Keratinocyte (primary cell): Measurements from ENCODE around the gene EHD3. TPM values are rescaled to one million over a fixed set of nuclear protein-coding genes. Genes with fewer than 3 reads are reported as not detected.

Experiments used
- DNase-seq: peaks from one replicate; pipeline ENCODE4 v3.0.0-alpha.2; 2011; ENCODE audit warnings: low read depth, missing footprints, low spot score
- FAIRE-seq: peaks from 2 replicates; lab custom pipeline; 2011; peaks lifted over from hg19 to GRCh38; lab: Jason Lieb, UNC
- H2AFZ ChIP-seq: 2 replicates; pipeline ENCODE4 v1.6.0; 2012; ENCODE audit warnings: low read length, control low read depth, inconsistent platforms; ENCODE audit not compliant: control insufficient read depth
- H3K27ac ChIP-seq: 2 replicates; pipeline ENCODE4 v1.5.1; 2011; ENCODE audit warnings: low read length; ENCODE audit not compliant: control insufficient read depth, insufficient read depth
- H3K27me3 ChIP-seq: 3 replicates; pipeline ENCODE4 v1.6.0; 2011; ENCODE audit warnings: low read length; ENCODE audit not compliant: control insufficient read depth, insufficient read depth; ENCODE audit errors: extremely low read depth
- H3K36me3 ChIP-seq, 2 experiments: 2 replicates in 1 of 2; 3 replicates in 1 of 2; pipeline ENCODE4 v1.5.1; 2011; ENCODE audit warnings: low read length in 2 of 2, mild to moderate bottlenecking in 1 of 2; ENCODE audit not compliant: control insufficient read depth in 2 of 2, insufficient read depth in 2 of 2; ENCODE audit errors: extremely low read depth in 1 of 2
- H3K4me1 ChIP-seq: 3 replicates; pipeline ENCODE4 v1.5.1; 2011; ENCODE audit warnings: low read length; ENCODE audit not compliant: control insufficient read depth, insufficient read depth; ENCODE audit errors: extremely low read depth
- H3K4me2 ChIP-seq: 3 replicates; pipeline ENCODE4 v1.6.0; 2011; ENCODE audit warnings: low read depth, low read length; ENCODE audit not compliant: control insufficient read depth, insufficient read depth; ENCODE audit errors: extremely low read depth
- H3K4me3 ChIP-seq, 3 experiments: fragments of 200-600 bp in 1 of 3; sonication (generic) in 1 of 3; 2 replicates in 2 of 3; 3 replicates in 1 of 3; pipeline ENCODE4 v1.5.1; 2011 to 2016; ENCODE audit warnings: low read length in 3 of 3, mild to moderate bottlenecking in 3 of 3, control low read depth in 2 of 3, inconsistent platforms in 1 of 3, low read depth in 1 of 3, mixed read lengths in 1 of 3, mixed run types in 1 of 3, moderate library complexity in 1 of 3; ENCODE audit not compliant: control insufficient read depth in 2 of 3, insufficient read depth in 2 of 3; ENCODE audit errors: extremely low read depth in 1 of 3
- H3K79me2 ChIP-seq: 2 replicates; pipeline ENCODE4 v1.6.0; 2012; ENCODE audit warnings: low read length; ENCODE audit not compliant: control insufficient read depth, insufficient read depth
- H3K9ac ChIP-seq: 3 replicates; pipeline ENCODE4 v1.6.0; 2011; ENCODE audit warnings: low read length; ENCODE audit not compliant: control insufficient read depth, insufficient read depth; ENCODE audit errors: extremely low read depth
- H3K9me1 ChIP-seq: 3 replicates; pipeline ENCODE4 v1.6.0; 2011; ENCODE audit warnings: low read length; ENCODE audit not compliant: control insufficient read depth, insufficient read depth; ENCODE audit errors: extremely low read depth
- H3K9me3 ChIP-seq: 2 replicates; pipeline ENCODE4 v1.5.1; 2012; ENCODE audit warnings: low read depth, low read length; ENCODE audit not compliant: control insufficient read depth
- H4K20me1 ChIP-seq: 3 replicates; pipeline ENCODE4 v1.6.0; 2011; ENCODE audit warnings: low read length; ENCODE audit not compliant: control insufficient read depth, insufficient read depth; ENCODE audit errors: extremely low read depth
- CTCF ChIP-seq, 3 experiments: IDR thresholded peaks in 1 of 3; conservative IDR thresholded peaks in 1 of 3; optimal IDR thresholded peaks in 1 of 3; 2 replicates in 2 of 3; 3 replicates in 1 of 3; pipeline versions ENCODE3 to v1.5.1; 2011; ENCODE audit warnings: low read length in 3 of 3, mild to moderate bottlenecking in 3 of 3, moderate library complexity in 2 of 3, control low read depth in 1 of 3, inconsistent platforms in 1 of 3; ENCODE audit not compliant: insufficient read depth in 2 of 3; ENCODE audit errors: extremely low read depth in 1 of 3
- EZH2 ChIP-seq: IDR thresholded peaks from one replicate; pipeline ENCODE4 v1.6.1; 2012; ENCODE audit warnings: inconsistent platforms, mild to moderate bottlenecking, low read length, moderate library complexity
- dilution Hi-C: fragments of 300-500 bp; cut with MboI; formaldehyde crosslinking; loops from one replicate; pipeline ENCODE4 v1.7.0; 2020; ENCODE audit warnings: low sequenced_read_pairs; ENCODE audit not compliant: extremely low pct_ligation_motif_present
- polyA plus RNA-seq, 5 experiments: library from polyadenylated mRNA; depleted of rRNA in 3 of 5; stranded (reverse) in 3 of 5; stranded (forward) in 1 of 5; unstranded in 1 of 5; fragments of >200 nt; gene quantifications; 1 replicate in 1 of 5; 2 replicates in 3 of 5; 3 replicates in 1 of 5; pipeline versions ENCODE4 v1.2.1 to v1.2.3, GENCODE V29; 2011 to 2012; ENCODE audit warnings: missing spikeins in 2 of 5, low read depth in 1 of 5, low replicate concordance in 1 of 5

Gene EHD3
- polyA plus RNA-seq, 1 donor (not counting 4 experiments of a cell fraction or from before 2014, with no cell fraction given) = 5.1 TPM

GRCh38 chr2:31270822-31271231 is 36.9 kb downstream of the EHD3 start:
- Histone ChIP-seq H3K27ac (no peak overlapping the region), H3K9ac (no peak overlapping the region), H3K4me2 (no peak overlapping the region), H3K9me1 (no peaks in the 10 kb centered on the region), H2AFZ (no peak overlapping the region), H3K27me3 (no peaks in the 10 kb centered on the region), H3K36me3 (no peaks in the 10 kb centered on the region), H4K20me1 (no peaks in the 10 kb centered on the region), H3K4me1 (no peaks in the 10 kb centered on the region), H3K9me3 (no peaks in the 10 kb centered on the region), H3K79me2 (no peaks in the 10 kb centered on the region), H3K4me3 (no peak overlapping the region)
- DNase-seq = no peak
- dilution Hi-C loops = no loop called here
- FAIRE-seq = no peak
- no peak for TF ChIP-seq CTCF (optimal IDR thresholded peaks at IDR 0.05 in 1 of 3, IDR thresholded peaks at IDR 0.05 in 1 of 3, conservative IDR thresholded peaks at IDR 0.05 in 1 of 3; ENCODE audit: extremely low read depth in 1 of 3, insufficient read depth in 2 of 3, low read length in 3 of 3)
- TF ChIP-seq EZH2 = no peak

- Histone ChIP-seq H3K4me1 (no peaks in the 10 kb centered on the region), H3K9me1 (no peaks in the 10 kb centered on the region), H2AFZ (no peak overlapping the region), H3K4me3 (no peak overlapping the region), H3K9me3 (no peaks in the 10 kb centered on the region), H3K9ac (no peak overlapping the region), H3K79me2 (no peaks in the 10 kb centered on the region), H3K4me2 (no peak overlapping the region), H3K36me3 (no peaks in the 10 kb centered on the region), H4K20me1 (no peaks in the 10 kb centered on the region), H3K27ac (no peak overlapping the region), H3K27me3 (no peaks in the 10 kb centered on the region)
- FAIRE-seq (no peak), DNase-seq (no peak)
- TF ChIP-seq EZH2 (no peak), CTCF (optimal IDR thresholded peaks at IDR 0.05 in 1 of 3, IDR thresholded peaks at IDR 0.05 in 1 of 3, conservative IDR thresholded peaks at IDR 0.05 in 1 of 3; ENCODE audit: extremely low read depth in 1 of 3, insufficient read depth in 2 of 3, low read length in 3 of 3) (no peak)
- dilution Hi-C loops = no loop called here
Measured at GRCh38 chr2:31271851-31272267, 37.9 kb downstream of the EHD3 start.
